SIG-M5 treated with dmso at 0.1 percent for 504 hours (cell line): ENCODE results near the gene ADRB1.

Experiments used
- DNase-seq: peaks from one replicate; lab custom pipeline; 2025; ENCODE audit not compliant: unreplicated experiment; lab: John Stamatoyannopoulos, UW

ADRB1 gene

DNA sequence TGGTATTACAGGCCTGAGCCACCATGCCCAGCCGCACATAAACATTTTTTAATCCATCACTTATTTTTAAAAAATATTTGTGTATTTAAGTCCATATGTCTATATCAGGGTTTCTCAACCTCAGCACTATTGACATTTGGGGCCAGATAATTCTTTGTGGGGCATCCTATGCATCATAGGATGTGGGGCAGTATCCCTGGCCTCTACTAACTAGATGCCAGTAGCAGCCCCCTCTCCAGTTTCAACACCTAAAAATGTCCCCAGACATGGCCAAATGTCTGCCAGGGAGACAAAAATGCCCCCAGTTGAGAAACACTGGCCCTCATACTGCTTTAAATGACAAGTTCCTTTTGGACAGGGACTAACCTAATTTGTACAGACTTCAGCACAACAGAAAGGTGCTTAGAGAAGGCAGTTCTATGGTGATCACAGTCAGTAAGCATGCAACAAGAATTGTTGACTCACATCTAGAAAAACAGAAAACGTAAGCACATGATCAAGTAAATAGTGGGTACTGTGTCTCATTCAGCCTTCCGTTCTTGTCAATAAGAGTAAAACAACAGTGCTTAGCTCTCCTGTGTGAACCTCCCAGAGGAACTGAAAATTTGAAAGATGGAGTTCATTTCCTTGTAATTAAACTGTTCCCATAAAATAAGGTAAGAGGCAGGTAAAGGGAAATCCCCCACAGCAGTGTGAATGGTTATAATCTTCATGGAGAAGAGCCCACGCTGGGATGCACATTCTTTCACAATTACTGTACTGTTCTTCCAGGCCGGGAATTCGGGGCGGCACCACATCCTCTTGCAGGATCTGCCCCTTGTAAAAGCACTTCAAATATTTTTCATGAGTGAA lies 17.3 kb upstream of the ADRB1 start:
- DNase-seq = no peak

- no peak for DNase-seq
These were observed 16.6 kb upstream of the ADRB1 start for GRCh38 chr10:114027041-114027394.

- no peak for DNase-seq
These were observed 15.7 kb upstream of the ADRB1 start for GRCh38 chr10:114027951-114028350.

- no peak for DNase-seq
These were observed 15.2 kb upstream of the ADRB1 start for GRCh38 chr10:114028425-114028824.

DNA sequence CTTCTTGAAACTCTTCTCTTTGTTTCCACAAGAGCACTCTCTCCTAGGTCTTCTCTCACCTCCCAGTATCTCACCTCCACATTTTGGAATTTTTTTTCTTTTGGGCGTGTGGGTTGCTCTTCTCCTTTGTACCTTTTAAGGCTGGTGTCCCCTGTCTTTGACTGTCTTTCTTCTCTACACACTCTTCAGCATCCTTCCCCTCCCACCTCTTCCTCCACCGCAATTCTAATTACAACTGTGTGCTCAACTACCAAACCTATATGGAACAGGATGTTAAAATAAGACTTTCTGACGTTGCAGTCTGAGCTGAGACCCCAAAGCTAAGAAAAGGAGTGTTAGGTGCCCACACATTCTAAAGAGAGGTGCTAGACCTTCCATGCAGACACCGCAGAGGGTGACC lies 14.0 kb upstream of the ADRB1 start:
- no peak for DNase-seq

- DNase-seq = no peak
These were observed 13.5 kb upstream of the ADRB1 start for GRCh38 chr10:114030140-114030539.

GRCh38 chr10:114031073-114031972 lies 12.3 kb upstream of the ADRB1 start:
- no peak for DNase-seq

DNA sequence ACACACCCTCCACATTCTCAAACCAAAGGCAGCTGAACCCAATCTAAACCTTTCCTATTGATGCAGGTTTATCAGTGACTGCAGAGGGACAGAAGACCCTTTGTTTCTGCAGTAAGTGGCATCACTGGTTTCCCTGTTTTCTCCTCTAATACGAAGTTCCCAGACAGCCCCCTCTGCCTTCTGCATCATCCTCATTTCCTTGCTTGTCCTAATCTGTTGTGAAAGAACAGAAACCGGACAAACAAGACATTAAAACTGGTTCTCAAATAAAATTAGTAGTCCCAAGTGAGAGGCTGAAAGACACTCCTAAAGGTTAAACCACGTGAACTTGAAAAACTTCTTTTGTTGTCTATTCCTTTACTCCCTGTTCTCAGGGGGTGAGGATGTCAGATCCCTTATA lies 10.1 kb upstream of the ADRB1 start:
- DNase-seq = no peak

- no peak for DNase-seq
These were observed 8.6 kb upstream of the ADRB1 start for GRCh38 chr10:114034923-114035645.

DNA sequence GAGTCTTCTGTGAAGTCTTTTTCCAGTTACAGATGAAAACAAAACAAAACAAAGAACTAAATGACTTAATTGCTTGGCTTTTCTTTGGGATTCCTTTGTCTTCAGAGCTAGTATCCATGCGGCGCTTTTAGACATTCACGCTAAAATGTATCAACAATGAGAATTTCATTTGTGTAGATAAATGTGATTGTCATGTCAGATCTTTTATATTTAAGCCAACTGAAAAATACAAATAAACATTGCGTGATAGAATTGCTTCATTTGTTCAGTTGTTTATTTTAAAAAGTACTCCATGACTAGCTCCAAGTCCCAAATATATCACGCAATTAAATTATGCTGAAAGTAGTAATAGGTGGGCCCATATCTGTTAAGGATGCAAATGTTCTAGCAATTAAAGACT lies 7.9 kb upstream of the ADRB1 start:
- no peak for DNase-seq

- DNase-seq = no peak
These were observed 4.8 kb upstream of the ADRB1 start for GRCh38 chr10:114038819-114039218.

DNA sequence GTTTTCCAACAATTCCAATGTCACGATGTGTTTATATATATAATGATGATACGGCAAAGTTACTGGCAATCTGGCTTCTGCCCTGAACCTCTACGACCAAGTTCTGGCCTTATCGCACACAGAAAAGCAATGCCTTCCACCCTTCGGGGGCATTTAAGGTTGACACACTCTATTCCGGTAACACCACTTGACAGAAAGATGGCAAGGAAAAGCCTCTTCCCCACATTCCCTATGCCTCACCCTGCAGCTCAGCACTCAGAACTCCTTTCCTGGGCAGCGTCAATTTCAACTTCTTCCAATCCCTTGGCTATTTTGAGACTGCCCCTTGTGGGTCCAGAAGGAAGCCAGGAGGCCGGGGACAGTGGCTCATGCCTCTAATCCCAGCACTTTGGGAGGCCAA lies 2.5 kb upstream of the ADRB1 start:
- no peak for DNase-seq

- peak; percentile 68 for DNase-seq
These were observed 653 bp upstream of the ADRB1 start for GRCh38 chr10:114042895-114043531.

DNA sequence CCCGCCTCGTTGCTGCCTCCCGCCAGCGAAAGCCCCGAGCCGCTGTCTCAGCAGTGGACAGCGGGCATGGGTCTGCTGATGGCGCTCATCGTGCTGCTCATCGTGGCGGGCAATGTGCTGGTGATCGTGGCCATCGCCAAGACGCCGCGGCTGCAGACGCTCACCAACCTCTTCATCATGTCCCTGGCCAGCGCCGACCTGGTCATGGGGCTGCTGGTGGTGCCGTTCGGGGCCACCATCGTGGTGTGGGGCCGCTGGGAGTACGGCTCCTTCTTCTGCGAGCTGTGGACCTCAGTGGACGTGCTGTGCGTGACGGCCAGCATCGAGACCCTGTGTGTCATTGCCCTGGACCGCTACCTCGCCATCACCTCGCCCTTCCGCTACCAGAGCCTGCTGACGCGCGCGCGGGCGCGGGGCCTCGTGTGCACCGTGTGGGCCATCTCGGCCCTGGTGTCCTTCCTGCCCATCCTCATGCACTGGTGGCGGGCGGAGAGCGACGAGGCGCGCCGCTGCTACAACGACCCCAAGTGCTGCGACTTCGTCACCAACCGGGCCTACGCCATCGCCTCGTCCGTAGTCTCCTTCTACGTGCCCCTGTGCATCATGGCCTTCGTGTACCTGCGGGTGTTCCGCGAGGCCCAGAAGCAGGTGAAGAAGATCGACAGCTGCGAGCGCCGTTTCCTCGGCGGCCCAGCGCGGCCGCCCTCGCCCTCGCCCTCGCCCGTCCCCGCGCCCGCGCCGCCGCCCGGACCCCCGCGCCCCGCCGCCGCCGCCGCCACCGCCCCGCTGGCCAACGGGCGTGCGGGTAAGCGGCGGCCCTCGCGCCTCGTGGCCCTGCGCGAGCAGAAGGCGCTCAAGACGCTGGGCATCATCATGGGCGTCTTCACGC lies 825 bp downstream of the ADRB1 start:
- no peak for DNase-seq

DNA sequence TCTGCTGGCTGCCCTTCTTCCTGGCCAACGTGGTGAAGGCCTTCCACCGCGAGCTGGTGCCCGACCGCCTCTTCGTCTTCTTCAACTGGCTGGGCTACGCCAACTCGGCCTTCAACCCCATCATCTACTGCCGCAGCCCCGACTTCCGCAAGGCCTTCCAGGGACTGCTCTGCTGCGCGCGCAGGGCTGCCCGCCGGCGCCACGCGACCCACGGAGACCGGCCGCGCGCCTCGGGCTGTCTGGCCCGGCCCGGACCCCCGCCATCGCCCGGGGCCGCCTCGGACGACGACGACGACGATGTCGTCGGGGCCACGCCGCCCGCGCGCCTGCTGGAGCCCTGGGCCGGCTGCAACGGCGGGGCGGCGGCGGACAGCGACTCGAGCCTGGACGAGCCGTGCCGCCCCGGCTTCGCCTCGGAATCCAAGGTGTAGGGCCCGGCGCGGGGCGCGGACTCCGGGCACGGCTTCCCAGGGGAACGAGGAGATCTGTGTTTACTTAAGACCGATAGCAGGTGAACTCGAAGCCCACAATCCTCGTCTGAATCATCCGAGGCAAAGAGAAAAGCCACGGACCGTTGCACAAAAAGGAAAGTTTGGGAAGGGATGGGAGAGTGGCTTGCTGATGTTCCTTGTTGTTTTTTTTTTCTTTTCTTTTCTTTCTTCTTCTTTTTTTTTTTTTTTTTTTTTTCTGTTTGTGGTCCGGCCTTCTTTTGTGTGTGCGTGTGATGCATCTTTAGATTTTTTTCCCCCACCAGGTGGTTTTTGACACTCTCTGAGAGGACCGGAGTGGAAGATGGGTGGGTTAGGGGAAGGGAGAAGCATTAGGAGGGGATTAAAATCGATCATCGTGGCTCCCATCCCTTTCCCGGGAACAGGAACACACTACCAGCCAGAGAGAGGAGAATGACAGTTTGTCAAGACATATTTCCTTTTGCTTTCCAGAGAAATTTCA lies 1.7 kb downstream of the ADRB1 start:
- peak; percentile 33 for DNase-seq

GRCh38 chr10:114046087-114046458 lies 2.4 kb downstream of the ADRB1 start:
- DNase-seq = no peak

DNA sequence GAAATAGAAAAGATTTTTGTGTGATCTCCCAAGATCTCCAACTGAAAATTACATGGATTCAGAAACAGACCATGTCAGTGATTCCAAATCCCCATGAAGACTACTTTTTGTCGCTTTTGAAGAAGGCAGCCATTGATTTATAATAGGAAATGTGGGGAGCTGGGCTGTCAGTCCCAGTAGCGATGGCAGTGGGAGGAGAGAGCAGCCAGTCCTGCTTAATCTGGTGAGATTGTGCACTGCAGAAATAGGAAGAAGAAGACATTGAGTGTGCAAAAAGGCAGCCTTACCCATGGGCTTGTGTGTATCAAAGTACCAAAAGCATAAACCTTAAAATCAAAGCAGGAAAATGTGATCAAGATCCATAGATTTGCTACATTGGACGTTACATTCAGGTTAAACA lies 4.8 kb downstream of the ADRB1 start:
- DNase-seq = peak; percentile 33

DNA sequence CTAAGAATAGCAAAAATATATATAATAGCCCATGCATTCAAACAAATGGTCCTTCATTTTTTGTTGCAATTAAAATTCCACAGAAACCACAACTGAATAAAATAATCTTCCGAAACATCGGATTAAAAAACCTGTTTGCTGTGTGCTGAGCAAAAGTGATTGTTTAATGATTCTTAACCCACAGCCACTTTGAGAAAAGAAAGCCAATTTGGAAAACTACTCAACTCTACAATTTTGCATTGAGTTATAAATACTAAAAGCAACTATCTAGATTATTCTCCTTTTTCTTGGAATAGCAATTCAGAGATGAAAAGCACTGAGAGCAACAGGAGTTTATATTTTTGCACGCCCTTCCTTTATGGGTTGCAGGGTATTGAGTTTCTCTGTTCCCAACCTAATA lies 8.0 kb downstream of the ADRB1 start:
- DNase-seq = no peak

- DNase-seq = no peak
These were observed 8.6 kb downstream of the ADRB1 start for GRCh38 chr10:114052255-114052654.
